Panc1 (cell line): ENCODE data around the gene ATP5MC2. TPM values are rescaled to one million over a fixed set of nuclear protein-coding genes. Genes with fewer than 3 reads are reported as not detected.

Experiments
- ATAC-seq: fragments of 200-7000 bp; cut with Tn5 transposase; 2 replicates; pipeline ENCODE4 v1.9.1; 2020; ENCODE audit warnings: mild to moderate bottlenecking, moderate library complexity
- BruUV-seq: library from RNA; stranded (reverse); fragments of 400-500 nt; replicated peaks from 2 replicates; lab custom pipeline; 2021; lab: Mats Ljungman, UMichigan
- CTCF ChIA-PET: fragments of 300-600 bp; sonication (Branson Sonifier 250); formaldehyde crosslinking; loops from one replicate; lab custom pipeline; 2022; ENCODE audit warnings: antibody characterized with exemption; lab: Charles Lee
- POLR2A ChIA-PET: fragments of 300-600 bp; sonication (Branson Sonifier 250); formaldehyde crosslinking; loops from one replicate; lab custom pipeline; 2022; ENCODE audit warnings: antibody characterized with exemption; lab: Charles Lee
- DNase-seq: peaks from one replicate; pipeline ENCODE4 v3.0.0-alpha.2; 2010; ENCODE audit warnings: low read depth, low spot score
- H3K27ac ChIP-seq: 2 replicates; pipeline ENCODE4 v1.5.1; 2011; ENCODE audit warnings: mild to moderate bottlenecking, low read length, inconsistent platforms
- H3K27me3 ChIP-seq: fragments of 200-500 bp; sonication (Bioruptor generic); 2 replicates; pipeline ENCODE4 v1.6.0; 2014; ENCODE audit warnings: low read length, inconsistent platforms; ENCODE audit not compliant: control insufficient read depth, insufficient read depth
- H3K36me3 ChIP-seq: fragments of 200-500 bp; sonication (Bioruptor generic); 2 replicates; pipeline ENCODE4 v1.5.1; 2014; ENCODE audit warnings: inconsistent platforms, mild to moderate bottlenecking, low read length, moderate library complexity; ENCODE audit not compliant: control insufficient read depth, insufficient read depth
- H3K4me1 ChIP-seq: 2 replicates; pipeline ENCODE4 v1.5.1; 2011; ENCODE audit warnings: inconsistent platforms, mild to moderate bottlenecking, low read length, moderate library complexity; ENCODE audit not compliant: control insufficient read depth, insufficient read depth
- H3K4me3 ChIP-seq, 2 experiments: 2 replicates each; pipeline ENCODE4 v1.5.1; 2011 to 2012; ENCODE audit warnings: low read depth in 2 of 2, low read length in 2 of 2, mild to moderate bottlenecking in 2 of 2, inconsistent platforms in 1 of 2, moderate library complexity in 1 of 2
- H3K9me3 ChIP-seq: fragments of 200-500 bp; sonication (Bioruptor generic); 2 replicates; pipeline ENCODE4 v1.5.1; 2014; ENCODE audit warnings: low read depth, mild to moderate bottlenecking, inconsistent platforms, low read length, moderate library complexity; ENCODE audit not compliant: control insufficient read depth, insufficient read depth
- POLR2AphosphoS5 ChIP-seq: IDR thresholded peaks from 2 replicates; pipeline ENCODE4 v1.6.1; 2012; ENCODE audit warnings: mild to moderate bottlenecking, low read depth, low read length, moderate library complexity
- SIN3A ChIP-seq: IDR thresholded peaks from 2 replicates; pipeline ENCODE4 v1.6.1; 2012; ENCODE audit warnings: low read depth, mild to moderate bottlenecking, low read length, moderate library complexity, borderline replicate concordance; ENCODE audit not compliant: insufficient read depth
- TCF7L2 ChIP-seq: IDR thresholded peaks from 2 replicates; pipeline ENCODE4 v1.6.1; 2011; ENCODE audit warnings: mild to moderate bottlenecking, low read depth, low read length, inconsistent platforms
- in situ Hi-C: cut with HindIII; loops from 2 replicates; pipeline ENCODE4 v1.10.0; 2016; ENCODE audit warnings: low sequenced_read_pairs, low pct_unique_long_range_greater_than_20kb
- intact Hi-C: fragments of 100-400 bp; cut with micrococcal nuclease; formaldehyde crosslinking; loops from one replicate; pipeline ENCODE4 v1.10.0; 2022; ENCODE audit not compliant: unreplicated experiment
- total RNA-seq: library from RNA; stranded (reverse); gene quantifications from one replicate; pipeline ENCODE4 v1.2.1, GENCODE V29; 2021; ENCODE audit not compliant: unreplicated experiment
- TF ChIP-seq, protein P1 (sequence below), 2 experiments: IDR thresholded peaks; 2 replicates each; pipeline ENCODE4 v1.6.1; 2011 to 2012; ENCODE audit warnings: low read depth in 2 of 2, control low read depth in 1 of 2, low read length in 1 of 2, mild to moderate bottlenecking in 1 of 2, moderate library complexity in 1 of 2; ENCODE audit not compliant: insufficient read depth in 1 of 2
- TF ChIP-seq, protein P2 (sequence below): fragments of 450-650 bp; IDR thresholded peaks from 2 replicates; pipeline ENCODE4 v1.5.1; 2017; ENCODE audit warnings: mild to moderate bottlenecking

The ATP5MC2 gene
- total RNA-seq, 1 experiment from 2014 or later: 290 TPM

DNA sequence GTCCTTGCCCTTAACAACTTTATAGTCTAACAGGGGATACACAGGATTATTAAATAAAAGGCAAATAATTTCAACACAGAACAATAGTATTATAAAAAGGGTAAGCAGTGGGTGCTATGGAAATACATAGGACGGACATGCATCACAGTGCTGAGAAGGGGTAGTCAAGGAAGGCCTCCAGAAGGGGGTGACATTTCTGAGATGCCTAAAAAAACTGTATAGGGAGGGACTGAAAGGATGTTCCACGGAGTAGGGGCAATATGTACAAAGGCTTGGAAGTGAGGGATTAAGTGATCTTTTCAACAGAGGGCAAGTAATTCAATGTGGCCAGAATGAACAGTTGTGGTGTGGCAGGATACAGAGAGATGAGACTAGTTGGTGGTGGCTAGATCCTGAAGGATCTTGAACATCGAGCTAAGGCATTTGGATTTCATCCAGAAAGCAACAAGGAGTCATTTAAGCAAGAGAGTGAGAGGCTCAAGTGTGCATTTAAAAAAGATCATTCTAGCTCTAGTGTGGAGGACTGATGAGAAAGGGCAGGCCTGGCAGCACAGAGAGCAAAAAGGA, 8.9 kb upstream of the ATP5MC2 start:
- CTCF ChIA-PET: interaction anchor here (0.6 kb wide), 1 partner anchor 97 kb away, joined by 4 read pairs; no protein-coding TSS in a partner anchor
- no peak overlapping the region for H3K4me3 ChIP-seq
- H3K4me1 ChIP-seq: no peaks in the 10 kb centered on the region
- no TSS peak for BruUV-seq
- ATAC-seq (no peak), DNase-seq (no peak)
- intact Hi-C loops: no loop called here
- H3K9me3 ChIP-seq: no peaks in the 10 kb centered on the region
- no peak for TF ChIP-seq SIN3A
- TF ChIP-seq, protein P1, sequence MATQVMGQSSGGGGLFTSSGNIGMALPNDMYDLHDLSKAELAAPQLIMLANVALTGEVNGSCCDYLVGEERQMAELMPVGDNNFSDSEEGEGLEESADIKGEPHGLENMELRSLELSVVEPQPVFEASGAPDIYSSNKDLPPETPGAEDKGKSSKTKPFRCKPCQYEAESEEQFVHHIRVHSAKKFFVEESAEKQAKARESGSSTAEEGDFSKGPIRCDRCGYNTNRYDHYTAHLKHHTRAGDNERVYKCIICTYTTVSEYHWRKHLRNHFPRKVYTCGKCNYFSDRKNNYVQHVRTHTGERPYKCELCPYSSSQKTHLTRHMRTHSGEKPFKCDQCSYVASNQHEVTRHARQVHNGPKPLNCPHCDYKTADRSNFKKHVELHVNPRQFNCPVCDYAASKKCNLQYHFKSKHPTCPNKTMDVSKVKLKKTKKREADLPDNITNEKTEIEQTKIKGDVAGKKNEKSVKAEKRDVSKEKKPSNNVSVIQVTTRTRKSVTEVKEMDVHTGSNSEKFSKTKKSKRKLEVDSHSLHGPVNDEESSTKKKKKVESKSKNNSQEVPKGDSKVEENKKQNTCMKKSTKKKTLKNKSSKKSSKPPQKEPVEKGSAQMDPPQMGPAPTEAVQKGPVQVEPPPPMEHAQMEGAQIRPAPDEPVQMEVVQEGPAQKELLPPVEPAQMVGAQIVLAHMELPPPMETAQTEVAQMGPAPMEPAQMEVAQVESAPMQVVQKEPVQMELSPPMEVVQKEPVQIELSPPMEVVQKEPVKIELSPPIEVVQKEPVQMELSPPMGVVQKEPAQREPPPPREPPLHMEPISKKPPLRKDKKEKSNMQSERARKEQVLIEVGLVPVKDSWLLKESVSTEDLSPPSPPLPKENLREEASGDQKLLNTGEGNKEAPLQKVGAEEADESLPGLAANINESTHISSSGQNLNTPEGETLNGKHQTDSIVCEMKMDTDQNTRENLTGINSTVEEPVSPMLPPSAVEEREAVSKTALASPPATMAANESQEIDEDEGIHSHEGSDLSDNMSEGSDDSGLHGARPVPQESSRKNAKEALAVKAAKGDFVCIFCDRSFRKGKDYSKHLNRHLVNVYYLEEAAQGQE (IDR thresholded peaks at IDR 0.05; ENCODE audit: insufficient read depth in 1 of 2, low read depth in 2 of 2, low read length in 1 of 2): no peak
- no peak for TF ChIP-seq POLR2AphosphoS5
- TF ChIP-seq, protein P2, sequence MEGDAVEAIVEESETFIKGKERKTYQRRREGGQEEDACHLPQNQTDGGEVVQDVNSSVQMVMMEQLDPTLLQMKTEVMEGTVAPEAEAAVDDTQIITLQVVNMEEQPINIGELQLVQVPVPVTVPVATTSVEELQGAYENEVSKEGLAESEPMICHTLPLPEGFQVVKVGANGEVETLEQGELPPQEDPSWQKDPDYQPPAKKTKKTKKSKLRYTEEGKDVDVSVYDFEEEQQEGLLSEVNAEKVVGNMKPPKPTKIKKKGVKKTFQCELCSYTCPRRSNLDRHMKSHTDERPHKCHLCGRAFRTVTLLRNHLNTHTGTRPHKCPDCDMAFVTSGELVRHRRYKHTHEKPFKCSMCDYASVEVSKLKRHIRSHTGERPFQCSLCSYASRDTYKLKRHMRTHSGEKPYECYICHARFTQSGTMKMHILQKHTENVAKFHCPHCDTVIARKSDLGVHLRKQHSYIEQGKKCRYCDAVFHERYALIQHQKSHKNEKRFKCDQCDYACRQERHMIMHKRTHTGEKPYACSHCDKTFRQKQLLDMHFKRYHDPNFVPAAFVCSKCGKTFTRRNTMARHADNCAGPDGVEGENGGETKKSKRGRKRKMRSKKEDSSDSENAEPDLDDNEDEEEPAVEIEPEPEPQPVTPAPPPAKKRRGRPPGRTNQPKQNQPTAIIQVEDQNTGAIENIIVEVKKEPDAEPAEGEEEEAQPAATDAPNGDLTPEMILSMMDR: no peak
- TF ChIP-seq TCF7L2: no peak
- POLR2A ChIA-PET: no interaction called here
- no peak overlapping the region for H3K27ac ChIP-seq
- in situ Hi-C loops: no loop called here
- H3K27me3 ChIP-seq: no peaks in the 10 kb centered on the region
- no peaks in the 10 kb centered on the region for H3K36me3 ChIP-seq

DNA sequence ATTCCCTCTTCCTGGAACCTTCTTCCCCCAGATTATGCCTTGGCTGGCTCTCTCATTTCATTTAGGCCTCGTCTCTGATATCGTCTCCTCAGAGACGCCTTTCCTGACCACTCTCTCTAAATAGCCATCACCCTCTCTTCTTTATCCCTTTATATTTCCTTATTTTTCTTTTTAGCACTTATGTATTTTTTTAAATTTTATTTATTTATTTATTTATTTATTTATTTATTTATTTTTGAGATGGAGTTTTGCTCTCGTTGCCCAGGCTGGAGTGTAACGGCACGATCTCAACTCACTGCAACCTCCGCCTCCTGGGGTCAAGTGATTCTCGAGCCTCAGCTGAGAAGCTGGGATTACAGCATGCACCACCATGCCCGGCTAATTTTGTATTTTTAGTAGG, 8.1 kb upstream of the ATP5MC2 start:
- no peak overlapping the region for H3K27ac ChIP-seq
- no peaks in the 10 kb centered on the region for H3K36me3 ChIP-seq
- in situ Hi-C loops (no loop called here), intact Hi-C loops (no loop called here)
- CTCF ChIA-PET: no interaction called here
- no peaks in the 10 kb centered on the region for H3K4me1 ChIP-seq
- no peak for DNase-seq
- TF ChIP-seq, protein P1 (IDR thresholded peaks at IDR 0.05; ENCODE audit: insufficient read depth in 1 of 2, low read depth in 2 of 2, low read length in 1 of 2): no peak
- no peak for TF ChIP-seq SIN3A
- TF ChIP-seq, protein P2: no peak
- no peak for TF ChIP-seq TCF7L2
- TF ChIP-seq POLR2AphosphoS5: no peak
- H3K9me3 ChIP-seq: no peaks in the 10 kb centered on the region
- BruUV-seq: no TSS peak
- no peaks in the 10 kb centered on the region for H3K27me3 ChIP-seq
- ATAC-seq: no peak
- POLR2A ChIA-PET: no interaction called here
- H3K4me3 ChIP-seq: no peak overlapping the region
